HG03280 (cell line): ENCODE measurements around the gene SULT4A1.
"Not testable (repeated sequence)": the region's sequence is repeated elsewhere in the genome, so short reads cannot be mapped to it uniquely, and the experiment has no call there.

ENCODE experiments used
- ATAC-seq: cut with Tn5 transposase; IDR thresholded peaks from one replicate; pipeline ENCODE4 v1.9.1; 2021; ENCODE audit warnings: mild to moderate bottlenecking, moderate library complexity; ENCODE audit not compliant: unreplicated experiment

SULT4A1 gene, protein sequence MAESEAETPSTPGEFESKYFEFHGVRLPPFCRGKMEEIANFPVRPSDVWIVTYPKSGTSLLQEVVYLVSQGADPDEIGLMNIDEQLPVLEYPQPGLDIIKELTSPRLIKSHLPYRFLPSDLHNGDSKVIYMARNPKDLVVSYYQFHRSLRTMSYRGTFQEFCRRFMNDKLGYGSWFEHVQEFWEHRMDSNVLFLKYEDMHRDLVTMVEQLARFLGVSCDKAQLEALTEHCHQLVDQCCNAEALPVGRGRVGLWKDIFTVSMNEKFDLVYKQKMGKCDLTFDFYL

DNA sequence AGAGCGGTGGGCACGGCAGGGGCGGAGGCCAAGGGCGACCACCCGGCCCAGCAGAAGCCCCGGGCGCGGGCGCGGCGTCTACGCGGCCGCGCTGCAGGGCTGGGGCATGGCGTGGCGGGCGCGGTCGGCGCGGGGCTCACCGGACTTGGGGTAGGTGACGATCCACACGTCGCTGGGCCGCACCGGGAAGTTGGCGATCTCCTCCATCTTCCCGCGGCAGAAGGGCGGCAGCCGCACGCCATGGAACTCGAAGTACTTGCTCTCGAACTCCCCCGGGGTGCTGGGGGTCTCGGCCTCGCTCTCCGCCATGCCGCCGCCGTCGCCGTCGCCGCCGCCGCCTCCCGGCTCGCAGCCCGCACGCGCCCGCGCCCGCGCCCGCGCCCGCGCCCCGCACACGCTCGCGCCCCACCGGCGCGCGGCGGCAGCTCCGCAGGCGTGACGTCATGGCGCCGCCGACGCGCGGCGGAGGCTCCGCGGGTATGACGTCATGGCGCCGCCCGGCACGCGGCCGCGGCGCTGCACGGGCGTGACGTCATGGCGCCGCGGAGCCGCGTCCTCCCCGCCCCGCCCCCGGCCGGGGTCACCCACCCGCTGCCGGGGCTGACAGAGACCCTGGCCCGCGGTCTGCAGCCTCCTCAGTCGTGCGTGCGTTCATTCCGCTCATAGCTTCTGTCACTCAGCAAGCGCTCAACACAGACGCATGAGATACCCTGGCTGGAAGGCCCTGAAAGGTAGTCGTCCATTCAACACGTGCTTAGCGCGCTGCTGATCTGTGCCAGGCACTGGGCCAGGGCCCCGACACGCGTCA lies at the start of gene SULT4A1:
SULT4A1 (minus strand) TSS at position 440 of the 808 bp plus-strand sequence; CDS start at position 309, 131 bp downstream.
- no peak for ATAC-seq

DNA sequence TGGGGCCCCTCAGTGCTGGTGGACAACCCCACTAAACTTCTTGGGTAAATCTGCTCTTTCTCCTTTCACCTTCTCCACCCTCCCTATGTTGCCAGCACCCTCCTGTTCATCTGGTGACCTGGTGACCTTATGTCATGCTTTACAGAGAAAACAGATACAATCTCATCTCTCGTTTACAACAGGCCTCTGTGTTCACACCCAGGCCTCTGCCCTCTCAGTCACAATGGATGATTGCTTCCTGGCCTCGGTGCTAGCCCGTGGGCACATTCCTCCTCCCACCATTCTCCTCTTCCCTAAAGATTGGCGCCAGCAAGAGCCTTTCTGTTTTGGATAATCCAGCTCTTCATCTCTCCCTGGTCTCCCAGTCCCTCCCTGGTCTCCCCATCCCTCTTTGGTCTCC lies 49.0 kb upstream of the SULT4A1 start:
- ATAC-seq = no peak

DNA sequence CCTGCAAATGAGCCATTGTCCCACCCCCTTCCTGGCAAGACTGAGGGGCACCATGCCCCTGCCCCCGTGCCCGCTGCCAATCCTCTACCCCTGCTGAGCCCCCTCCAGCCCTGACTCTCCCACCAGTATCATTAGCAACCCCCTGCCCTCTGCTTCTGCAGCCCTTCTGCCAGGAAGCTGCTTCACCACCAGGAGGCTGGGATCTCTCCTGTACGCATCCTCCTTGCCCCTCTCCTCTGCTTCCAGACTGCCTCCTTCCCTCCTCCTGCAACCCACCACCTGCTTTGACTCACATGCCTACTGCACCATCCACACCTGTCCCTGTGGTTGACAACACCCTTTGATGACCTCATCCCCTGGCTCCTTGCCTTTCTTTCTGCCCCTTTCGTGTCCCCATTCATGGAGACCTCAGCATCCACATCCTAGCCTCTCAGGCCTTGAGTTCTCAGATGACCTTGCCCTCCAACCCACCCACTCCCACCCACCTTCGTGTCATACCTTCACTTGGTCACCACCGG lies 47.9 kb upstream of the SULT4A1 start:
- ATAC-seq = no peak

DNA sequence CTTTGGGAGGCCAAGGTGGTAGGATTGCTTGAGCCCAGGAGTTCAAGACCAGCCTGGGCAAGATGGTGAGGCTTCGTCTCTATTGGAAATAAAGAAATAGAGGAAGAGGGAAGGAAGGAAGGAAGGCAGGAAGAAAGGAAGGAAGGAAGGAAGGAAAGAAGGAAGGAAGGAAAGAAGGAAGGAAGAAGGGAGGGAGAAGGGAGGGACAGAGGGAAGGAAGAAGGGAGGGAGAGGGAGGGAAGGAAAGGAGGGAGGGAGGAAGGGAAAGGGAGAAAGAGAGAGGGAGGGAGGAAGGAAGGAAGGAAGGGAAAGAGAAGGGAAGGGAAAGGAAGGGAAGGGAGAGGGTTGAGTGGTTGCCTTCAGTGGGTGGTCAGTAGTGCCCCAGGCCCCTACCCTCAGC lies 47.4 kb upstream of the SULT4A1 start:
- ATAC-seq = no peak

GRCh38 chr22:43905681-43906080 lies 43.4 kb upstream of the SULT4A1 start:
- ATAC-seq = no peak

- ATAC-seq = not testable (repeated sequence)
Observed at GRCh38 chr22:43904412-43904811, 42.1 kb upstream of the SULT4A1 start.

GRCh38 chr22:43903033-43903432 lies 40.7 kb upstream of the SULT4A1 start:
- not testable (repeated sequence) for ATAC-seq

DNA sequence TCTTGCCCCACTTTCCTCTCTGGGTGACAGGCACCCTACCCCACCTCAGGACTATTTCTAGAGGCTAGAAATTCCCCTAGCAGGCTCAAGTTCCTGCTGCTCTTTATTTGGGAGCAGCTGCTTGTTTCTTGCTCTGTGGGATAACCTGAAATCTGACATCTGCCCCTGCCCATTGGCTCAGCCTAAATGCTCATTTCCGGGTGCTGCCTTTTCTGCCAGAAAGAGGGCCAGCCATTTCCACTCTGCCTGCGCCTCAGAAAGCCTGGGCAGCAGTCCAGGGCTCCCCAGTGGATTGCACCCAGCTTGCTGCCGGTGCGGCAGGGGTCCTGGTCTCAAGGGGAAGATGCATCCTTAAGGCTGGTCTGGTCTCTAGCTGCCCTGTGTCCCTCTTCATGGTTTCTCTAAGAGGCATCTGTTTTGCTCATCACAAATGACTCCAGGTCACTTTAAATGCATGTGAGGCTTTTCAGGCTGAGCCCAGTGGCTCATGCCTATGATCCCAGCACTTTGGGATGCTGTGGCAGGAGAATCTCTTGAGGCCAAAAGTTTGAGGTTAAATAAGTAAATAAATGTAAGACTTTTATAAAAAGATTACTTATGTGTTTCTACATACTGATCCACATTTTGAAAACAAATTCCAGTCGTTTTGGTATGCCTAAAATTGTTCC lies 39.8 kb upstream of the SULT4A1 start:
- no peak for ATAC-seq

- no peak for ATAC-seq
Observed at GRCh38 chr22:43900206-43900605, 37.9 kb upstream of the SULT4A1 start.

DNA sequence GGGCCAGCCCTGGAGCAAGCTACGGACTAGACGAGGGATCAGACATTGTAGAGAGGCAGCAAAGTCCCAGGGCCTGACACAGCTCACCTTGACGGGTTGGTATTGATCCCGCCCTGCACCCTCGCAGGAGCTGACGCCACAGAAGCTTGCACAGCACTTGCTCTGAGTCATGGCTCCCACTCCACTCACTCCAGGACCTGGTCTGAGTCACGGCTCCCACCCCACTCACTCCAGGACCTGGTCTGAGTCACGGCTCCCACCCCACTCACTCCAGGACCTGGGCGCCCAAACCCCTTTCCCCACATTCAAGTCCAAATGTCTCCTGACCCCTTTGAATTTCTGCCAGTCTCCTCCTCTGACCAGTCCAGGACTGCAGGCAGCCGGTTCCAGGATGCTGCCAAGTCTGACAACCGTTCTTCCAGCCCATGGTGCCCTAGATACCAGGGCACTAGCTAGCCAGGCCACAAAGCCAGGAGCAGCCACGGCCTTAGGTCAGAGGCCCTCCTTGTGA lies 35.5 kb upstream of the SULT4A1 start:
- ATAC-seq = no peak

DNA sequence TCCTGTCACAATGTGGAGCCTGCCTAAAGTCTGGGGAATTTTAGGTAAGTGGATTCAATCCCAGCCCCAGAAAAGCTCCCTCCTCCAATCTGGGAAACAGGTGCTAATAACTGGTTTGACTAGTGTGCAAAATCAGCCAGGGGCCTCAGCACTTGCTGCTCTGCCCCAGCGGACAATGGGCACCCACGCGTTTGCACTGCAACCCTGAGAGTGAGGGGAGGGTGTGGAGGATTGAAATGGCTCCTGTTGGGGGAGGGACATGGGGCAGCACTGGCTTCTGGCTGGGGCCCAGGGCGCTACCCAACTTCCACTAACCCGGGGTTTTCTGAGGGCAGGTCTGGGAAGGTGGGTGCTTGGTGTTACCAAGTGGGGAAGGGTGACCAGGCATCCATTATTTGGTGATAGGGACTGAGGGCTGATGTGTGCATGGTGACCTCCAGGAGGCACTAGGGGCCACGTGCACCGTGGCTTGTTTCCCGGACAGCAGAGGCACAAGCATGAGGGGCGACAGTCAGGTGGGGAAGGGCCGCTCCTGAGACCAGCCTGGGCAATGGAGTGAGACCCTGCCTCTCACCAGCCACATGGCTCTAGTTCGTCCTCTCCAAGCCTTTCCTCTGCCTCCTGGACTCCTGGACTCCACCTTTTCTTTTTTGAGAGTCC lies 33.8 kb upstream of the SULT4A1 start:
- ATAC-seq = no peak

GRCh38 chr22:43894122-43894521 lies 31.8 kb upstream of the SULT4A1 start:
- ATAC-seq = no peak

DNA sequence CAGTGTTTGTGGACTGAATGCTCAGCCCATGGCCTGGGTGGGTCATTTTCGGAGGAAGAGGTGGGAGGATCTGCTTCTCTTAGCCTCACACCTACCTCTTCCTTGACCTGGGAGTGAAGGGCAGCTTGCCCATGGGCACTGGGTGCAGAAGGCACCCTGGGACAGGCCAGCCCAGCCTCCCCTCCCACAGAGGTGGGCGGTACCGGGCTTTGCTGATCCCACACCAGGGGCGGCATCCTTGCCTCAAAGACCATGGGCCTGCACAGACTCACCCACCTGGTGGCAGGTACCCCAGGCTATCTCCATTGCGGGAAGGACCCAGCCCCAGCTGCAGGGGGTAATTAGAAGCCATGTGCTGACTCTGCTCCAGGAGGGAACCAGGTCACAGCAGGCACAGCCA lies 31.0 kb upstream of the SULT4A1 start:
- no peak for ATAC-seq

DNA sequence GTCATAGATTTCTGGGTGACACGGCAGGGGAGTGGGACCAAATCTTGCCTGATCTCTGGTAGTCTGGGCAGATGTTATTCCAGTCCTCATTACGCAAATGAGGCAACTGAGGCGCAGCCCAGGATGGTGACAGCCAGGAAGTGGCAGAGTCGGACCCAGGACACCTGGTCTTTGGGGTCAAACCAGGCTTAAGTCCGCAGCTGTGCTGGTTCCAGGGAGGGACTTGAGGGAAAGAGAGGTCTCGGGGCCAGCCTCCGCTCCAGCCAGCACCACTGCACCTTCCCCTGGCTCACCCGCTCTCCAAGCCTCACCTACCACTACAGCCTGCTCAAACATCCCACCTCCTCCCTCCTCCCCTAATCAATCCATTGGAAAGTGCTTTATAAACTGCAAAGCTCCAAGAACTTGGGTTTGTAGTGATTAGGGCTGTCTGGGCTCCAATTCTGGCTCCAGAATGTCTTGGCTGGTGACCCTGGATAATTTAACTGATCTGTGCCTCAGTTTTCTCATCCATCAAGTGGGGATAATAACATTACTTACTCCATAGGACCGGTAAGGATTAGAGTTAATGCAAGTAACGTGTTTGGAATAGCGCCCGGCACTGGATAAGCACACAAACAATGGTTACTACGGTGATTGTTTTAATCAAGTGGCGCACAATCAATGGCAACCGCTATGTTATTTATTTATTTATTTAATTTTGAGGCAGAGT lies 30.0 kb upstream of the SULT4A1 start:
- ATAC-seq = no peak

- no peak for ATAC-seq
Observed at GRCh38 chr22:43891360-43892182, 29.3 kb upstream of the SULT4A1 start, which contains the start of gene PNPLA5. Gene PNPLA5 (minus strand): TSS chr22:43892013. CDS start chr22:43891880, 133 bp downstream.

GRCh38 chr22:43890901-43891331 lies 28.6 kb upstream of the SULT4A1 start:
- ATAC-seq = no peak

GRCh38 chr22:43889860-43890253 lies 27.5 kb upstream of the SULT4A1 start:
- no peak for ATAC-seq

DNA sequence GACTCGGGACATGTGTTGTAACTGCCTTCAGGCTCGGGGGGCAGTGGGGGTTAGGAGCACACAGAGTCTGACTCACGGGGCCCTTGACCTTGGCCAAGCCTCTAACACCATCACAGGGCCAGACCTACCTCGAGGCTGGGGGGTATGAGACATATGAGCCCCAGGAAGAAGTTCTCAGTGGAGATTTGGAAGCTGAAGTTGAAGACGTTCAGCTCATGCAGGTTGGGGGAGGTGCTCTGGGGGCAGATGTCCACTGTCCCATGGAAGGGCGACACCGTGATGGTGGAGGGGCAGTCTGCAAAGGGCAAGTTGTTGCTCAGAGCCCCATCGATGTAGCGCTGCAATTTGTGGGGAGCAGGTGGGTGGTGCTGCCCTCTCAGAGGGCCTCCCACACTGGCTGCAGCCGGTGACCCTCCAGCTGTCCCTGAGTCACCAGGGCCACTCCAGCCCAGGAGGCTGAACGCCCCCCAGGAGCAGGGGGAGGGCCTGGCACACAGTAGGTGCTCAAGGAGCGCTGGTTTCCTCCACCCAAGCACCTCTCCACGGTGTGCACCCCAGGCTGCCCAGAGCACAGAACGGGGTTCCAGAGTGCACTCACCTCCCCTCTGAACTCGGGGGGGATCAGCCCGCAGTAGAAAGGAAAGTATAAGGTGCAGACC lies 27.0 kb upstream of the SULT4A1 start:
- ATAC-seq = no peak

DNA sequence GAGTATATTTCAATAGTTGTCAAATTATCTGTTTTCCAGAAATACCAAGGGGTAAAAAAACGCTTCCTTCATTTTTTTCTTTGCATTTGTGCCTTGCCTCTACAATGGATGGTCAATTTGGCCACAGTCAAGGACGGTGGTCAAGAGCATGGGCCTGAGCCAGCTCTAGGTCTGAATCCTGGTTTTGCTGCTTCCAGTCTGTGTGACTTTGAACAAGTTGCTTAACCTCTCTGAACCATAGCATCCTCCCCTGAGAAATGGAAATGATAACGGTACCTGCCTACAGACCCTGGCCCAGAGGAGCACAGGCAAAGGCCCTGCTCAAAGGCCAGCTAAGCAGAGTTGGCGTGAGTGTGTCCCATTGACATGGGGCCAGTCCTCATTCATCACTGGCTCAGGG lies 26.4 kb upstream of the SULT4A1 start:
- ATAC-seq = no peak
